Breast epithelium (tissue), 4 donors: ENCODE measurements around the gene TRAM2. TPM values are rescaled to one million over a fixed set of nuclear protein-coding genes. Genes with fewer than 3 reads are reported as not detected.
A peak's percentile ranks its signal among the peaks of the same experiment; 100 is the strongest.

Experiments used
- DNase-seq, 2 donors: peaks; one replicate each; pipeline ENCODE4 v3.0.0-alpha.2; 2019; ENCODE audit warnings: low spot score in 2 of 2
- H3K27ac ChIP-seq, 2 donors: fragments of 200-600 bp; sonication (generic) in 1 of 2; one replicate each; pipeline ENCODE4 v1.5.1; 2016 to 2019; ENCODE audit warnings: mild to moderate bottlenecking in 1 of 2
- H3K27me3 ChIP-seq, 2 donors: fragments of 200-600 bp; sonication (generic) in 1 of 2; one replicate each; pipeline versions ENCODE4 v1.5.1 to v1.6.0; 2017 to 2019; ENCODE audit warnings: control low read depth in 1 of 2, mild to moderate bottlenecking in 1 of 2
- H3K36me3 ChIP-seq: fragments of 200-600 bp; one replicate; pipeline ENCODE4 v1.5.1; 2019
- H3K4me1 ChIP-seq, 2 donors: fragments of 200-600 bp; sonication (generic); one replicate each; pipeline ENCODE4 v1.5.1; 2016 to 2019; ENCODE audit warnings: control low read depth in 1 of 2
- H3K4me3 ChIP-seq, 3 donors: fragments of 200-600 bp; sonication (generic); 1 replicate in 2 of 3; 2 replicates in 1 of 3; pipeline ENCODE4 v1.5.1; 2016 to 2019; ENCODE audit warnings: mild to moderate bottlenecking in 3 of 3, moderate library complexity in 2 of 3
- H3K9me3 ChIP-seq, 2 donors: fragments of 200-600 bp; sonication (generic) in 1 of 2; one replicate each; pipeline ENCODE4 v1.5.1; 2016 to 2019; ENCODE audit warnings: control low read depth in 1 of 2
- POLR2A ChIP-seq: fragments of 450-650 bp; IDR thresholded peaks from one replicate; pipeline ENCODE4 v1.6.1; 2016; ENCODE audit warnings: antibody characterized with exemption, mild to moderate bottlenecking, moderate library complexity
- POLR2AphosphoS5 ChIP-seq, 3 donors: sonication (generic); formaldehyde crosslinking; IDR thresholded peaks; one replicate each; pipeline ENCODE4 v1.6.1; 2017; ENCODE audit warnings: antibody characterized with exemption in 3 of 3
- intact Hi-C: fragments of 100-400 bp; cut with DNase I; formaldehyde crosslinking; loops from one replicate; pipeline ENCODE4 v1.15.1; 2023; ENCODE audit warnings: low total_unique reads
- total RNA-seq, 3 donors: library from RNA; depleted of rRNA; stranded (reverse); fragments of >200 nt; gene quantifications; one replicate each; pipeline ENCODE4 v1.1.0, GENCODE V29; 2016
- TF ChIP-seq, protein P1 (sequence below), 3 donors: fragments of 450-650 bp; IDR thresholded peaks; one replicate each; pipeline ENCODE4 v1.5.1; 2016 to 2017; ENCODE audit warnings: antibody characterized with exemption in 3 of 3, mild to moderate bottlenecking in 3 of 3, moderate library complexity in 3 of 3

The TRAM2 gene
- total RNA-seq, 3 donors from 2014 or later, result 11.9 to 33.0 (median 24.3) TPM

- TF ChIP-seq POLR2AphosphoS5 (IDR thresholded peaks at IDR 0.05), result no peak
- H3K4me1 ChIP-seq, result peaks cover 7 to 9% of the 10 kb centered on the region in 2 donors
- no peaks in the 10 kb centered on the region for H3K27me3 ChIP-seq
- H3K9me3 ChIP-seq, result no peaks in the 10 kb centered on the region
- no peak overlapping the region for H3K4me3 ChIP-seq
- intact Hi-C loops, result loop anchor here (10.0 kb wide), 2 partner anchors 67 to 83 kb away; partner anchors contain the start of genes EFHC1 and TRAM2
- peak overlapping the region in 1 of 2 donors; percentile 59 for H3K27ac ChIP-seq
- DNase-seq, result no peak
- no peaks in the 10 kb centered on the region for H3K36me3 ChIP-seq
These were observed 68.6 kb downstream of the TRAM2 start for GRCh38 chr6:52508261-52508739.

GRCh38 chr6:52507557-52508260 lies 69.2 kb downstream of the TRAM2 start:
- Histone ChIP-seq H3K4me1 (peaks cover 7 to 10% of the 10 kb centered on the region in 2 donors), H3K36me3 (no peaks in the 10 kb centered on the region), H3K27ac (peak overlapping the region in 1 of 2 donors; percentile 59), H3K9me3 (no peaks in the 10 kb centered on the region), H3K4me3 (no peak overlapping the region), H3K27me3 (no peaks in the 10 kb centered on the region)
- TF ChIP-seq, protein P1, sequence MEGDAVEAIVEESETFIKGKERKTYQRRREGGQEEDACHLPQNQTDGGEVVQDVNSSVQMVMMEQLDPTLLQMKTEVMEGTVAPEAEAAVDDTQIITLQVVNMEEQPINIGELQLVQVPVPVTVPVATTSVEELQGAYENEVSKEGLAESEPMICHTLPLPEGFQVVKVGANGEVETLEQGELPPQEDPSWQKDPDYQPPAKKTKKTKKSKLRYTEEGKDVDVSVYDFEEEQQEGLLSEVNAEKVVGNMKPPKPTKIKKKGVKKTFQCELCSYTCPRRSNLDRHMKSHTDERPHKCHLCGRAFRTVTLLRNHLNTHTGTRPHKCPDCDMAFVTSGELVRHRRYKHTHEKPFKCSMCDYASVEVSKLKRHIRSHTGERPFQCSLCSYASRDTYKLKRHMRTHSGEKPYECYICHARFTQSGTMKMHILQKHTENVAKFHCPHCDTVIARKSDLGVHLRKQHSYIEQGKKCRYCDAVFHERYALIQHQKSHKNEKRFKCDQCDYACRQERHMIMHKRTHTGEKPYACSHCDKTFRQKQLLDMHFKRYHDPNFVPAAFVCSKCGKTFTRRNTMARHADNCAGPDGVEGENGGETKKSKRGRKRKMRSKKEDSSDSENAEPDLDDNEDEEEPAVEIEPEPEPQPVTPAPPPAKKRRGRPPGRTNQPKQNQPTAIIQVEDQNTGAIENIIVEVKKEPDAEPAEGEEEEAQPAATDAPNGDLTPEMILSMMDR (IDR thresholded peaks at IDR 0.05), result no peak
- TF ChIP-seq POLR2A (no peak), POLR2AphosphoS5 (IDR thresholded peaks at IDR 0.05) (no peak)
- intact Hi-C loops, result loop anchor here (10.0 kb wide), 2 partner anchors 67 to 83 kb away; partner anchors contain the start of genes EFHC1 and TRAM2
- DNase-seq, result no peak

DNA sequence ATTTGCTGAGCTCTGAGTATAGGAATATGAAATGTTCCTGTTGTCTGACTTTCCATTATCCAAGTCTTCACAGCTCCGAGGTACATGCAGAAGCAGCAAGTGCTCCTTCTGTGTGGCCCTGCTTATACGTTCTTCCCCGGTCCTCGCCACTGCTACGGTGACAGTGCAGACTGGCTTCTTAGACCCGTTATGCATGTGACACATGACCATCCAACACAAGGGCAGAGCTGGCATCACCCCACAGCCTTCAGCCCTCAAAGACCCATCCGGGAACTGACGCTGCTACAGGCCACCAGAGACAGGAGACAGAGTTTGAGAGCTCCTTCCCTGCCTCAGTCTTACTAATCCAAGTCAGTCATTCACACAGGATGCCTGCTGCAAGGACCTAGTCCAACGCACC lies 70.4 kb downstream of the TRAM2 start:
- intact Hi-C loops, result loop anchor here (10.0 kb wide), 2 partner anchors 68 to 82 kb away; partner anchors contain the start of genes EFHC1 and TRAM2
- no peaks in the 10 kb centered on the region for H3K9me3 ChIP-seq
- TF ChIP-seq, protein P1 (IDR thresholded peaks at IDR 0.05), result no peak
- TF ChIP-seq POLR2A (no peak), POLR2AphosphoS5 (IDR thresholded peaks at IDR 0.05) (no peak)
- no peak for DNase-seq
- no peaks in the 10 kb centered on the region for H3K36me3 ChIP-seq
- H3K4me1 ChIP-seq, result peaks cover 3 to 13% of the 10 kb centered on the region in 2 donors
- H3K27me3 ChIP-seq, result no peaks in the 10 kb centered on the region
- no peak overlapping the region for H3K27ac ChIP-seq
- no peak overlapping the region for H3K4me3 ChIP-seq

DNA sequence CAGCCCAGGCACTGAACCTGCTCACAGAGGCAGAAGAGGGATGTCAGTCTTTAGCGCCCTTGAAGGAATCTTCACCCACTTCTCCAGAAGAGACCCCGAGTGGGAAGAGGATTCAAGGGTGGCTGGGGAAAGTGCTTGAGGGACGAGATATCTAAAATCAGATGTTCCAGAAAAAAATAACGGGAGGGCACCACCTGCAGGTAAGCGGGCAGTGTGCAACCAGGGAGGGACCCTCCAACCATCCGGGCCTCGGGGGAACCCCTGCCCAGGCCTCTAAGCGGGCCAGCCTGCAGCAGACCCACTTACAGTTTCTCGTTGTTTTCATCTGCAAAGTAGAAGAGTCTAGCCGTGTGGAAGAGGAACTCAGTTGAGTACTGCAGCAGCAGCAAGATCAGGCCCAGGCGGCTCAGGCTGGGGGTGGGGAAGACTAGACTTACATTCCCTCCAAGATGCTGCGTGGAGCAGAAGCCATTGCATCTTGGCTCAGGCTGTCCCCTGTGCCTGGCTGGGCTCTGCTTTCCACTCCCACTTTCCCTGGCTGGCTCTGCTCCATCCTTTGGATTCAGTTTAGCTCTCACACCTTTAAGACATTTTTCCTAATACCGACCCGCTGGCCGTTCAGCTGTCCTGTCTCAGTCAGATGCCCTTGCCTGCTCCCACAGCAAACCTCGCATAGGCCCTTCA lies 71.0 kb downstream of the TRAM2 start:
- Histone ChIP-seq H3K27ac (peak overlapping the region in 1 of 2 donors; percentile 86), H3K9me3 (no peaks in the 10 kb centered on the region), H3K36me3 (no peaks in the 10 kb centered on the region), H3K4me3 (no peak overlapping the region), H3K4me1 (peaks cover 3 to 13% of the 10 kb centered on the region in 2 donors), H3K27me3 (no peaks in the 10 kb centered on the region)
- DNase-seq, result no peak
- intact Hi-C loops, result loop anchor here (10.0 kb wide), 2 partner anchors 69 to 81 kb away; partner anchors contain the start of genes EFHC1 and TRAM2
- TF ChIP-seq POLR2A (no peak), POLR2AphosphoS5 (IDR thresholded peaks at IDR 0.05) (no peak)
- TF ChIP-seq, protein P1 (IDR thresholded peaks at IDR 0.05), result no peak

- Histone ChIP-seq H3K4me3 (peak overlapping the region in 2 of 3 donors; percentile 27 to 47), H3K36me3 (no peaks in the 10 kb centered on the region), H3K9me3 (no peaks in the 10 kb centered on the region), H3K27ac (peak overlapping the region; percentile 83 to 86), H3K27me3 (no peaks in the 10 kb centered on the region), H3K4me1 (peaks cover 3 to 13% of the 10 kb centered on the region in 2 donors)
- TF ChIP-seq, protein P1 (IDR thresholded peaks at IDR 0.05), result no peak
- TF ChIP-seq POLR2AphosphoS5 (IDR thresholded peaks at IDR 0.05) (no peak), POLR2A (no peak)
- DNase-seq, result no peak
- intact Hi-C loops, result loop anchor here (10.0 kb wide), 2 partner anchors 70 to 80 kb away; partner anchors contain the start of genes EFHC1 and TRAM2
These were observed 72.1 kb downstream of the TRAM2 start for GRCh38 chr6:52504782-52505136.
